ENCODE data around the gene FREY1. TPM values are rescaled to one million over a fixed set of nuclear protein-coding genes. Genes with fewer than 3 reads are reported as not detected.
A peak's percentile ranks its signal among the peaks of the same experiment; 100 is the strongest.

Gene FREY1
- total and polyA plus RNA-seq, 9 of the 15 experiments (the other 6 are each of a cell fraction or from before 2014, with no cell fraction given) = 0.25 to 1.5 (median 1.1) TPM; not detected in 5

DNA sequence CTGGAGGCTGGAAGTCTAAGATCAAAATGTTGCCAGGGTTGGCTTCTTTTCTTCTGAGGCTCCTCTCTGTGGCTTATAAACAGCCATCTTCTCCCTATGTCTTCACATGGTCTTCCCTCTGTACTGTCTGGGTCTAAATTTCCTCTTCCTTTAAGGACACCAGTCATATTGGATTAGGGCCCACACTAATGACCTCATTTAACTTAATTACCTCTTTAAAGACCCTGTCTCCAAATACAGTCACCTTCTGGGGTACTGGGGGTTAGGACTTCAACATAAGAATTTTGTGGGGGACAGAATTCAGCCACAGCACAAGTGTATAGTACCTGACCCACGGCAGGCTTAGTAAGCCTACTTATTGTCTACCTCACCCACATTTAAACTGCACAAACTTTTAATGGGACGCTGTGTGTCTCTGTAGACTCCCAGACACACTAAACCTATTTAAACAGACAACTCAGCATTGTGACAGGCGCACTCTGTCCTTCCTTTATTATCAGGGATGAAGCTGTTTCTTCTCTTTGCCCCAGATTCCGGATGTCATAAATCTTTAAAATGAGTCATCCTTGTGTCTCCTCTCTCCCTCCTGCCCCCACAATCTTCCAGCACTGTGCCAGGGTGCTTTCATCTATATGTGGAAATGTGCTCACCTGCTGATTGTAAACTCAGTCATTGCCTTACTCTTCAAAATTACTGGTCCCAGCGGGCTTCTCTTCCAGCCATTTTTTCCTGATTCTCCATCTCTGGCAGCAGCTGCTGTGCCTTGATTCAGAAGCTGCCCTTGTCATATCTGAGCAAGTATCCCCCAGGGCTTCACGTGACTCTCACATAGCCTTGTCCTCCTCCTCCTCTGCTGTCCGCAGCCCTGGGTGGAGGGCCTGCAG is 27.0 kb downstream of the FREY1 start (continued):
- TF ChIP-seq FOXP1 (CRISPR knock-in tag; IDR thresholded peaks at IDR 0.05) (no peak), EGR1 (conservative IDR thresholded peaks at IDR 0.05) (peak; percentile 78), SAP30 (IDR thresholded peaks at IDR 0.05; ENCODE audit: borderline replicate concordance, insufficient read depth, low read depth, low read length, poor library complexity, severe bottlenecking) (no peak), NRF1 (conservative IDR thresholded peaks at IDR 0.05 in 1 of 2, IDR thresholded peaks at IDR 0.05 in 1 of 2) (peak; percentile 39 to 54), SMARCE1 (IDR thresholded peaks at IDR 0.05) (peak; percentile 95), LEF1 (IDR thresholded peaks at IDR 0.05) (peak; percentile 85), ZNF77 (CRISPR knock-in tag; IDR thresholded peaks at IDR 0.05) (no peak), PPARD (CRISPR knock-in tag; IDR thresholded peaks at IDR 0.05) (no peak), MAFF (IDR thresholded peaks at IDR 0.05; ENCODE audit: low read length) (no peak), SMARCB1 (IDR thresholded peaks at IDR 0.05; ENCODE audit: insufficient read length, low read depth) (no peak), ZBTB8A (IDR thresholded peaks at IDR 0.05; ENCODE audit: partially characterized antibody) (no peak), ZNF717 (CRISPR knock-in tag; IDR thresholded peaks at IDR 0.05) (no peak), HDAC6 (IDR thresholded peaks at IDR 0.05; ENCODE audit: low read depth, low read length) (no peak), JUND (IDR thresholded peaks at IDR 0.05; ENCODE audit: borderline replicate concordance, low read depth, low read length) (peak; percentile 99), JUND (tag; IDR thresholded peaks at IDR 0.05; ENCODE audit: borderline replicate concordance, low read depth, low read length) (peak; percentile 98), OTX1 (CRISPR knock-in tag; IDR thresholded peaks at IDR 0.05) (no peak), SRSF7 (optimal IDR thresholded peaks at IDR 0.05; ENCODE audit: low read depth, low read length) (no peak), KLF1 (tag; IDR thresholded peaks at IDR 0.05) (no peak), NCOA4 (IDR thresholded peaks at IDR 0.05; ENCODE audit: partially characterized antibody) (no peak)
- TF ChIP-seq, protein P1, sequence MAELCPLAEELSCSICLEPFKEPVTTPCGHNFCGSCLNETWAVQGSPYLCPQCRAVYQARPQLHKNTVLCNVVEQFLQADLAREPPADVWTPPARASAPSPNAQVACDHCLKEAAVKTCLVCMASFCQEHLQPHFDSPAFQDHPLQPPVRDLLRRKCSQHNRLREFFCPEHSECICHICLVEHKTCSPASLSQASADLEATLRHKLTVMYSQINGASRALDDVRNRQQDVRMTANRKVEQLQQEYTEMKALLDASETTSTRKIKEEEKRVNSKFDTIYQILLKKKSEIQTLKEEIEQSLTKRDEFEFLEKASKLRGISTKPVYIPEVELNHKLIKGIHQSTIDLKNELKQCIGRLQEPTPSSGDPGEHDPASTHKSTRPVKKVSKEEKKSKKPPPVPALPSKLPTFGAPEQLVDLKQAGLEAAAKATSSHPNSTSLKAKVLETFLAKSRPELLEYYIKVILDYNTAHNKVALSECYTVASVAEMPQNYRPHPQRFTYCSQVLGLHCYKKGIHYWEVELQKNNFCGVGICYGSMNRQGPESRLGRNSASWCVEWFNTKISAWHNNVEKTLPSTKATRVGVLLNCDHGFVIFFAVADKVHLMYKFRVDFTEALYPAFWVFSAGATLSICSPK (IDR thresholded peaks at IDR 0.05; ENCODE audit: borderline replicate concordance) = no peak
- TF ChIP-seq, protein P2, sequence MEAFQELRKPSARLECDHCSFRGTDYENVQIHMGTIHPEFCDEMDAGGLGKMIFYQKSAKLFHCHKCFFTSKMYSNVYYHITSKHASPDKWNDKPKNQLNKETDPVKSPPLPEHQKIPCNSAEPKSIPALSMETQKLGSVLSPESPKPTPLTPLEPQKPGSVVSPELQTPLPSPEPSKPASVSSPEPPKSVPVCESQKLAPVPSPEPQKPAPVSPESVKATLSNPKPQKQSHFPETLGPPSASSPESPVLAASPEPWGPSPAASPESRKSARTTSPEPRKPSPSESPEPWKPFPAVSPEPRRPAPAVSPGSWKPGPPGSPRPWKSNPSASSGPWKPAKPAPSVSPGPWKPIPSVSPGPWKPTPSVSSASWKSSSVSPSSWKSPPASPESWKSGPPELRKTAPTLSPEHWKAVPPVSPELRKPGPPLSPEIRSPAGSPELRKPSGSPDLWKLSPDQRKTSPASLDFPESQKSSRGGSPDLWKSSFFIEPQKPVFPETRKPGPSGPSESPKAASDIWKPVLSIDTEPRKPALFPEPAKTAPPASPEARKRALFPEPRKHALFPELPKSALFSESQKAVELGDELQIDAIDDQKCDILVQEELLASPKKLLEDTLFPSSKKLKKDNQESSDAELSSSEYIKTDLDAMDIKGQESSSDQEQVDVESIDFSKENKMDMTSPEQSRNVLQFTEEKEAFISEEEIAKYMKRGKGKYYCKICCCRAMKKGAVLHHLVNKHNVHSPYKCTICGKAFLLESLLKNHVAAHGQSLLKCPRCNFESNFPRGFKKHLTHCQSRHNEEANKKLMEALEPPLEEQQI (IDR thresholded peaks at IDR 0.05) = no peak
- TF ChIP-seq, protein P3, sequence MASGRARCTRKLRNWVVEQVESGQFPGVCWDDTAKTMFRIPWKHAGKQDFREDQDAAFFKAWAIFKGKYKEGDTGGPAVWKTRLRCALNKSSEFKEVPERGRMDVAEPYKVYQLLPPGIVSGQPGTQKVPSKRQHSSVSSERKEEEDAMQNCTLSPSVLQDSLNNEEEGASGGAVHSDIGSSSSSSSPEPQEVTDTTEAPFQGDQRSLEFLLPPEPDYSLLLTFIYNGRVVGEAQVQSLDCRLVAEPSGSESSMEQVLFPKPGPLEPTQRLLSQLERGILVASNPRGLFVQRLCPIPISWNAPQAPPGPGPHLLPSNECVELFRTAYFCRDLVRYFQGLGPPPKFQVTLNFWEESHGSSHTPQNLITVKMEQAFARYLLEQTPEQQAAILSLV (tag; IDR thresholded peaks at IDR 0.05) = no peak
- TF ChIP-seq, protein P4, sequence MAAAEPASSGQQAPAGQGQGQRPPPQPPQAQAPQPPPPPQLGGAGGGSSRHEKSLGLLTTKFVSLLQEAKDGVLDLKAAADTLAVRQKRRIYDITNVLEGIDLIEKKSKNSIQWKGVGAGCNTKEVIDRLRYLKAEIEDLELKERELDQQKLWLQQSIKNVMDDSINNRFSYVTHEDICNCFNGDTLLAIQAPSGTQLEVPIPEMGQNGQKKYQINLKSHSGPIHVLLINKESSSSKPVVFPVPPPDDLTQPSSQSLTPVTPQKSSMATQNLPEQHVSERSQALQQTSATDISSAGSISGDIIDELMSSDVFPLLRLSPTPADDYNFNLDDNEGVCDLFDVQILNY (CRISPR knock-in tag; IDR thresholded peaks at IDR 0.05) = no peak

Data from K562 (cell line).